Panc1 (cell line): ENCODE measurements around the gene MIS18A. TPM values are rescaled to one million over a fixed set of nuclear protein-coding genes. Genes with fewer than 3 reads are reported as not detected.

Source experiments
- ATAC-seq: fragments of 200-7000 bp; cut with Tn5 transposase; 2 replicates; pipeline ENCODE4 v1.9.1; 2020; ENCODE audit warnings: mild to moderate bottlenecking, moderate library complexity
- BruUV-seq: library from RNA; stranded (reverse); fragments of 400-500 nt; replicated peaks from 2 replicates; lab custom pipeline; 2021; lab: Mats Ljungman, UMichigan
- CTCF ChIA-PET: fragments of 300-600 bp; sonication (Branson Sonifier 250); formaldehyde crosslinking; loops from one replicate; lab custom pipeline; 2022; ENCODE audit warnings: antibody characterized with exemption; lab: Charles Lee
- POLR2A ChIA-PET: fragments of 300-600 bp; sonication (Branson Sonifier 250); formaldehyde crosslinking; loops from one replicate; lab custom pipeline; 2022; ENCODE audit warnings: antibody characterized with exemption; lab: Charles Lee
- DNase-seq: peaks from one replicate; pipeline ENCODE4 v3.0.0-alpha.2; 2010; ENCODE audit warnings: low read depth, low spot score
- H3K27ac ChIP-seq: 2 replicates; pipeline ENCODE4 v1.5.1; 2011; ENCODE audit warnings: mild to moderate bottlenecking, low read length, inconsistent platforms
- H3K27me3 ChIP-seq: fragments of 200-500 bp; sonication (Bioruptor generic); 2 replicates; pipeline ENCODE4 v1.6.0; 2014; ENCODE audit warnings: low read length, inconsistent platforms; ENCODE audit not compliant: control insufficient read depth, insufficient read depth
- H3K36me3 ChIP-seq: fragments of 200-500 bp; sonication (Bioruptor generic); 2 replicates; pipeline ENCODE4 v1.5.1; 2014; ENCODE audit warnings: inconsistent platforms, mild to moderate bottlenecking, low read length, moderate library complexity; ENCODE audit not compliant: control insufficient read depth, insufficient read depth
- H3K4me1 ChIP-seq: 2 replicates; pipeline ENCODE4 v1.5.1; 2011; ENCODE audit warnings: inconsistent platforms, mild to moderate bottlenecking, low read length, moderate library complexity; ENCODE audit not compliant: control insufficient read depth, insufficient read depth
- H3K4me3 ChIP-seq, 2 experiments: 2 replicates each; pipeline ENCODE4 v1.5.1; 2011 to 2012; ENCODE audit warnings: low read depth in 2 of 2, low read length in 2 of 2, mild to moderate bottlenecking in 2 of 2, inconsistent platforms in 1 of 2, moderate library complexity in 1 of 2
- H3K9me3 ChIP-seq: fragments of 200-500 bp; sonication (Bioruptor generic); 2 replicates; pipeline ENCODE4 v1.5.1; 2014; ENCODE audit warnings: low read depth, mild to moderate bottlenecking, inconsistent platforms, low read length, moderate library complexity; ENCODE audit not compliant: control insufficient read depth, insufficient read depth
- CTCF ChIP-seq: fragments of 450-650 bp; IDR thresholded peaks from 2 replicates; pipeline ENCODE4 v1.5.1; 2017; ENCODE audit warnings: mild to moderate bottlenecking
- POLR2AphosphoS5 ChIP-seq: IDR thresholded peaks from 2 replicates; pipeline ENCODE4 v1.6.1; 2012; ENCODE audit warnings: mild to moderate bottlenecking, low read depth, low read length, moderate library complexity
- REST ChIP-seq, 2 experiments: IDR thresholded peaks; 2 replicates each; pipeline ENCODE4 v1.6.1; 2011 to 2012; ENCODE audit warnings: low read depth in 2 of 2, control low read depth in 1 of 2, low read length in 1 of 2, mild to moderate bottlenecking in 1 of 2, moderate library complexity in 1 of 2; ENCODE audit not compliant: insufficient read depth in 1 of 2
- SIN3A ChIP-seq: IDR thresholded peaks from 2 replicates; pipeline ENCODE4 v1.6.1; 2012; ENCODE audit warnings: low read depth, mild to moderate bottlenecking, low read length, moderate library complexity, borderline replicate concordance; ENCODE audit not compliant: insufficient read depth
- TCF7L2 ChIP-seq: IDR thresholded peaks from 2 replicates; pipeline ENCODE4 v1.6.1; 2011; ENCODE audit warnings: mild to moderate bottlenecking, low read depth, low read length, inconsistent platforms
- in situ Hi-C: cut with HindIII; loops from 2 replicates; pipeline ENCODE4 v1.10.0; 2016; ENCODE audit warnings: low sequenced_read_pairs, low pct_unique_long_range_greater_than_20kb
- intact Hi-C: fragments of 100-400 bp; cut with micrococcal nuclease; formaldehyde crosslinking; loops from one replicate; pipeline ENCODE4 v1.10.0; 2022; ENCODE audit not compliant: unreplicated experiment
- total RNA-seq: library from RNA; stranded (reverse); gene quantifications from one replicate; pipeline ENCODE4 v1.2.1, GENCODE V29; 2021; ENCODE audit not compliant: unreplicated experiment

The MIS18A gene
- total RNA-seq, 1 experiment from 2014 or later = 16.3 TPM

GRCh38 chr21:32253215-32253641 is 25.6 kb downstream of the MIS18A start:
- DNase-seq (no peak), ATAC-seq (no peak)
- no peak overlapping the region for H3K4me3 ChIP-seq
- H3K27ac ChIP-seq = no peak overlapping the region
- ChIA-PET CTCF (no interaction called here), POLR2A (interaction anchor here (0.7 kb wide), 1 partner anchor 309 kb away, joined by 3 read pairs; no protein-coding TSS in a partner anchor)
- H3K4me1 ChIP-seq = no peaks in the 10 kb centered on the region; the same call in 1 of the 2 replicates
- peaks cover 5% of the 10 kb centered on the region; the same call in 1 of the 2 replicates for H3K27me3 ChIP-seq
- BruUV-seq = no TSS peak
- no peaks in the 10 kb centered on the region for H3K36me3 ChIP-seq
- in situ Hi-C loops (no loop called here), intact Hi-C loops (no loop called here)
- no peaks in the 10 kb centered on the region for H3K9me3 ChIP-seq
- TF ChIP-seq POLR2AphosphoS5 (no peak), TCF7L2 (no peak), SIN3A (no peak), CTCF (no peak), REST (IDR thresholded peaks at IDR 0.05; ENCODE audit: insufficient read depth in 1 of 2, low read depth in 2 of 2, low read length in 1 of 2) (no peak)

GRCh38 chr21:32252136-32252535 is 26.7 kb downstream of the MIS18A start:
- H3K4me1 ChIP-seq = no peaks in the 10 kb centered on the region
- intact Hi-C loops (no loop called here), in situ Hi-C loops (no loop called here)
- ChIA-PET POLR2A (no interaction called here), CTCF (no interaction called here)
- TF ChIP-seq POLR2AphosphoS5 (no peak), REST (IDR thresholded peaks at IDR 0.05; ENCODE audit: insufficient read depth in 1 of 2, low read depth in 2 of 2, low read length in 1 of 2) (no peak), TCF7L2 (no peak)
- H3K4me3 ChIP-seq = no peak overlapping the region
- H3K27me3 ChIP-seq = peaks cover 5% of the 10 kb centered on the region; the same call in 1 of the 2 replicates
- no peak for DNase-seq
- H3K36me3 ChIP-seq = no peaks in the 10 kb centered on the region
- ATAC-seq = no peak
- no peak overlapping the region for H3K27ac ChIP-seq
- BruUV-seq = no TSS peak
- H3K9me3 ChIP-seq = no peaks in the 10 kb centered on the region
